Measurements from ENCODE around the gene BEND5. TPM values are rescaled to one million over a fixed set of nuclear protein-coding genes. Genes with fewer than 3 reads are reported as not detected.

BEND5 gene
- polyA plus RNA-seq, 1 experiment = not detected

- no peak for TF ChIP-seq CTCF (IDR thresholded peaks at IDR 0.05; ENCODE audit: insufficient read depth, low read depth, low read length)
- ChIA-PET POLR2A (no interaction called here), CTCF (interaction anchor here (0.6 kb wide), 1 partner anchor 191 kb away, joined by 3 read pairs; no protein-coding TSS in a partner anchor)
- Histone ChIP-seq H3K4me3 (ENCODE audit: low read depth, low read length) (no peak overlapping the region), H3K36me3 (ENCODE audit: control insufficient read depth, insufficient read depth, low read length) (no peaks in the 10 kb centered on the region), H3K27me3 (ENCODE audit: control insufficient read depth, insufficient read depth, low read length) (no peaks in the 10 kb centered on the region)
- no peak for DNase-seq (ENCODE audit: low read depth)
Measured at GRCh38 chr1:48750109-48750508, 26.6 kb downstream of the BEND5 start.

GRCh38 chr1:48749068-48749467 lies 27.6 kb downstream of the BEND5 start:
- CTCF ChIA-PET = interaction anchor here (1.0 kb wide), 1 partner anchor 13 kb away, joined by 3 read pairs; no protein-coding TSS in a partner anchor
- Histone ChIP-seq H3K36me3 (ENCODE audit: control insufficient read depth, insufficient read depth, low read length) (no peaks in the 10 kb centered on the region), H3K4me3 (ENCODE audit: low read depth, low read length) (no peak overlapping the region), H3K27me3 (ENCODE audit: control insufficient read depth, insufficient read depth, low read length) (no peaks in the 10 kb centered on the region)
- no peak for DNase-seq (ENCODE audit: low read depth)
- POLR2A ChIA-PET = no interaction called here
- TF ChIP-seq CTCF (IDR thresholded peaks at IDR 0.05; ENCODE audit: insufficient read depth, low read depth, low read length) = no peak

- Histone ChIP-seq H3K4me3 (ENCODE audit: low read depth, low read length) (no peak overlapping the region), H3K36me3 (ENCODE audit: control insufficient read depth, insufficient read depth, low read length) (no peaks in the 10 kb centered on the region), H3K27me3 (ENCODE audit: control insufficient read depth, insufficient read depth, low read length) (no peaks in the 10 kb centered on the region)
- ChIA-PET CTCF (no interaction called here), POLR2A (no interaction called here)
- DNase-seq (ENCODE audit: low read depth) = no peak
- TF ChIP-seq CTCF (IDR thresholded peaks at IDR 0.05; ENCODE audit: insufficient read depth, low read depth, low read length) = no peak
Measured at GRCh38 chr1:48746906-48747305, 29.8 kb downstream of the BEND5 start.

GRCh38 chr1:48744032-48744431 lies 32.7 kb downstream of the BEND5 start:
- DNase-seq (ENCODE audit: low read depth) = no peak
- CTCF ChIA-PET = interaction anchor here (1.4 kb wide), 1 partner anchor 17 kb away, joined by 4 read pairs; no protein-coding TSS in a partner anchor
- Histone ChIP-seq H3K27me3 (ENCODE audit: control insufficient read depth, insufficient read depth, low read length) (no peaks in the 10 kb centered on the region), H3K36me3 (ENCODE audit: control insufficient read depth, insufficient read depth, low read length) (no peaks in the 10 kb centered on the region), H3K4me3 (ENCODE audit: low read depth, low read length) (no peak overlapping the region)
- TF ChIP-seq CTCF (IDR thresholded peaks at IDR 0.05; ENCODE audit: insufficient read depth, low read depth, low read length) = no peak
- POLR2A ChIA-PET = no interaction called here

- POLR2A ChIA-PET = no interaction called here
- TF ChIP-seq CTCF (IDR thresholded peaks at IDR 0.05; ENCODE audit: insufficient read depth, low read depth, low read length) = no peak
- CTCF ChIA-PET = interaction anchor here (1.1 to 1.4 kb wide), 2 partner anchors 17 to 66 kb away, joined by 3 to 4 read pairs; no protein-coding TSS in a partner anchor
- DNase-seq (ENCODE audit: low read depth) = no peak
- H3K4me3 ChIP-seq (ENCODE audit: low read depth, low read length) = no peak overlapping the region
- H3K36me3 ChIP-seq (ENCODE audit: control insufficient read depth, insufficient read depth, low read length) = no peaks in the 10 kb centered on the region
- no peaks in the 10 kb centered on the region for H3K27me3 ChIP-seq (ENCODE audit: control insufficient read depth, insufficient read depth, low read length)
Measured at GRCh38 chr1:48743480-48743879, 33.2 kb downstream of the BEND5 start.
